ENCODE results near the gene CACFD1. TPM values are rescaled to one million over a fixed set of nuclear protein-coding genes. Genes with fewer than 3 reads are reported as not detected.

Gene CACFD1
- total and polyA plus RNA-seq, 2 of the 13 experiments (the other 11 are each of a cell fraction or from before 2014, with no cell fraction given) = 13.8 to 14.6 TPM

DNA sequence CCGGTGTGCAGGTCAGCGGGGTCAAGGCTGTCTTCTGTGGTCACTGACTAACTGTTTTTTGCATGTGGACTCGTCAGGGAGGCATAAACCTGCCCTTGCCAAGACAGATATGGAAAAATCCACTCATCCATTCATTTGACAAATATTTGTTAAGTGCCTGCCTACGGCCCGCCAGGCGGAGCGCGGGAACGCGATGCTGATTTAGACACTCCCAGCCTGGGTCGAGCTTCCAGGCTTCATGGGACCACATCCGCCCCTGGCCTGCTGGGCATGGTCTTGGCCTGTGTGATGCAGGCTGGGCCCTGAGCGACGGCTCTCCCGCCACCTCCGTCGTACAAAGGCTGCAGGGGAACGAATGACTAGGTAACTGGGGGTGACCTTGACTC, 46.9 kb downstream of the CACFD1 start (continued):
- TF ChIP-seq, protein P1, sequence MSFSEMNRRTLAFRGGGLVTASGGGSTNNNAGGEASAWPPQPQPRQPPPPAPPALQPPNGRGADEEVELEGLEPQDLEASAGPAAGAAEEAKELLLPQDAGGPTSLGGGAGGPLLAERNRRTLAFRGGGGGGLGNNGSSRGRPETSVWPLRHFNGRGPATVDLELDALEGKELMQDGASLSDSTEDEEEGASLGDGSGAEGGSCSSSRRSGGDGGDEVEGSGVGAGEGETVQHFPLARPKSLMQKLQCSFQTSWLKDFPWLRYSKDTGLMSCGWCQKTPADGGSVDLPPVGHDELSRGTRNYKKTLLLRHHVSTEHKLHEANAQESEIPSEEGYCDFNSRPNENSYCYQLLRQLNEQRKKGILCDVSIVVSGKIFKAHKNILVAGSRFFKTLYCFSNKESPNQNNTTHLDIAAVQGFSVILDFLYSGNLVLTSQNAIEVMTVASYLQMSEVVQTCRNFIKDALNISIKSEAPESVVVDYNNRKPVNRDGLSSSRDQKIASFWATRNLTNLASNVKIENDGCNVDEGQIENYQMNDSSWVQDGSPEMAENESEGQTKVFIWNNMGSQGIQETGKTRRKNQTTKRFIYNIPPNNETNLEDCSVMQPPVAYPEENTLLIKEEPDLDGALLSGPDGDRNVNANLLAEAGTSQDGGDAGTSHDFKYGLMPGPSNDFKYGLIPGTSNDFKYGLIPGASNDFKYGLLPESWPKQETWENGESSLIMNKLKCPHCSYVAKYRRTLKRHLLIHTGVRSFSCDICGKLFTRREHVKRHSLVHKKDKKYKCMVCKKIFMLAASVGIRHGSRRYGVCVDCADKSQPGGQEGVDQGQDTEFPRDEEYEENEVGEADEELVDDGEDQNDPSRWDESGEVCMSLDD (CRISPR knock-in tag; IDR thresholded peaks at IDR 0.05; ENCODE audit: borderline replicate concordance) = peak; percentile 76; the same call in 1 of the 2 replicates
- TF ChIP-seq HOXA3 (CRISPR knock-in tag; IDR thresholded peaks at IDR 0.05) (peak; percentile 73), ZBTB3 (CRISPR knock-in tag; IDR thresholded peaks at IDR 0.05; ENCODE audit: borderline replicate concordance, low read depth) (peak; percentile 63; the same call in 1 of the 2 replicates), ELF3 (CRISPR knock-in tag; IDR thresholded peaks at IDR 0.05) (peak; percentile 57; the same call in 1 of the 2 replicates), ZNF253 (CRISPR knock-in tag; IDR thresholded peaks at IDR 0.05; ENCODE audit: borderline replicate concordance) (no peak), NR2C2 (CRISPR knock-in tag; IDR thresholded peaks at IDR 0.05; ENCODE audit: borderline replicate concordance) (peak; percentile 84), PPARG (CRISPR knock-in tag; conservative IDR thresholded peaks at IDR 0.05) (peak; percentile 66; the same call in 1 of the 2 replicates), SIN3A (IDR thresholded peaks at IDR 0.05; ENCODE audit: borderline replicate concordance, low read depth, low read length) (no peak), MEIS1 (CRISPR knock-in tag; IDR thresholded peaks at IDR 0.05; ENCODE audit: borderline replicate concordance) (peak; percentile 62; the same call in 1 of the 2 replicates), HNF1A (IDR thresholded peaks at IDR 0.05; ENCODE audit: low read depth) (0 out of 2 replicates have a peak, but pooled peaks have one; percentile 19), HNF1A (CRISPR knock-in tag; IDR thresholded peaks at IDR 0.05; ENCODE audit: borderline replicate concordance) (peak; percentile 59; the same call in 1 of the 2 replicates), GLMP (CRISPR knock-in tag; IDR thresholded peaks at IDR 0.05; ENCODE audit: borderline replicate concordance) (no peak), SP1 (IDR thresholded peaks at IDR 0.05) (no peak), SP1 (CRISPR knock-in tag; IDR thresholded peaks at IDR 0.05) (peak; percentile 45; the same call in 1 of the 2 replicates), POLR2A (IDR thresholded peaks at IDR 0.05; ENCODE audit: insufficient read depth in 1 of 2, low read depth in 2 of 2, low read length in 2 of 2) (no peak), KLF16 (CRISPR knock-in tag; IDR thresholded peaks at IDR 0.05) (peak in 1 of 2 experiments; percentile 39; a peak in 1 of 4 replicates)
- TF ChIP-seq, protein P2, sequence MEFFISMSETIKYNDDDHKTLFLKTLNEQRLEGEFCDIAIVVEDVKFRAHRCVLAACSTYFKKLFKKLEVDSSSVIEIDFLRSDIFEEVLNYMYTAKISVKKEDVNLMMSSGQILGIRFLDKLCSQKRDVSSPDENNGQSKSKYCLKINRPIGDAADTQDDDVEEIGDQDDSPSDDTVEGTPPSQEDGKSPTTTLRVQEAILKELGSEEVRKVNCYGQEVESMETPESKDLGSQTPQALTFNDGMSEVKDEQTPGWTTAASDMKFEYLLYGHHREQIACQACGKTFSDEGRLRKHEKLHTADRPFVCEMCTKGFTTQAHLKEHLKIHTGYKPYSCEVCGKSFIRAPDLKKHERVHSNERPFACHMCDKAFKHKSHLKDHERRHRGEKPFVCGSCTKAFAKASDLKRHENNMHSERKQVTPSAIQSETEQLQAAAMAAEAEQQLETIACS (CRISPR knock-in tag; IDR thresholded peaks at IDR 0.05) = peak; percentile 57
- TF ChIP-seq, protein P3, sequence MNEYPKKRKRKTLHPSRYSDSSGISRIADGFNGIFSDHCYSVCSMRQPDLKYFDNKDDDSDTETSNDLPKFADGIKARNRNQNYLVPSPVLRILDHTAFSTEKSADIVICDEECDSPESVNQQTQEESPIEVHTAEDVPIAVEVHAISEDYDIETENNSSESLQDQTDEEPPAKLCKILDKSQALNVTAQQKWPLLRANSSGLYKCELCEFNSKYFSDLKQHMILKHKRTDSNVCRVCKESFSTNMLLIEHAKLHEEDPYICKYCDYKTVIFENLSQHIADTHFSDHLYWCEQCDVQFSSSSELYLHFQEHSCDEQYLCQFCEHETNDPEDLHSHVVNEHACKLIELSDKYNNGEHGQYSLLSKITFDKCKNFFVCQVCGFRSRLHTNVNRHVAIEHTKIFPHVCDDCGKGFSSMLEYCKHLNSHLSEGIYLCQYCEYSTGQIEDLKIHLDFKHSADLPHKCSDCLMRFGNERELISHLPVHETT (CRISPR knock-in tag; conservative IDR thresholded peaks at IDR 0.05) = no peak; the same call in 1 of the 2 replicates

Measured in HepG2 (cell line).